Stimulated activated CD4-positive, alpha-beta T cell treated with anti-CD3 and anti-CD28 coated beads, Interleukin-12 subunit alpha, Interleukin-12 subunit beta, amount 100 ng/mL, for 24 hours (primary cell): ENCODE data around the gene SLC22A31.
"Not testable (repeated sequence)": the region's sequence is repeated elsewhere in the genome, so short reads cannot be mapped to it uniquely, and the experiment has no call there.

Source experiments
- DNase-seq, 2 experiments: peaks; one replicate each; pipeline ENCODE4 v3.0.0-alpha.2; 2020; ENCODE audit warnings: low read depth in 2 of 2

Gene SLC22A31

DNA sequence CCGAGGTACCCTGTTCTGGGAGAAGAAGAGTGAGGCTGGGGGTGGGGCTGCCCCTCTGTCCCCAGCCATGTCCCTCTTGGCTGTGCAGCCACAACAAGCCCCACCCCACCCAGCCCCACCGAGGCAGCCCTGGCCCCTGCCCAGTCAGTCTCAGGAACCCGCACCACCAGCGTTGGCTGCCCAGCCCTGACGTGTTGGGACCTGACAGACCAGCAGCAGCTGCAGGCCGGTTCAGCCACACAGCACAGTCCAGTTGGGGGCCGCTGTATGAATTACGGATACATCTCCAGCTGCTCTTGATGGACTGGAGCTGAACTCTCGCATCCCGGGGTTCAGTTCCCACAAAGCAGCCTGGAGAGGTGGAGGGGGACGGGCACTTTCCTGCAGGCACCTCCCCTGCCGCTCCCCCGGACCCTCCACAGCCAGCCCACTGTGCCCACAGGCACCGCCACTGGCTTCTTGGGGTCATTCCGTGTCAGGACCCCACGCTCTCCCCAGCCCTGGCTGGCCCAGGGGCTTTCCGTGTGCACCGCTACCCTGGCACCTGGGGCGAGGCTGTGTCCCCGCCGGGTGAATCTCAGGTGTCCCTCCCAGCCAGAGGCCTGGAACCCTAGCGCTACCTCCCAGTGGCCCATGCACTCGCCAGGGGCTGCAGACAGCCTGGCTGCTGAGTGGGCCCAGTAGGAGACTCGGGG, 21.7 kb downstream of the SLC22A31 start:
- DNase-seq: no peak

- no peak for DNase-seq
These were observed 22.8 kb downstream of the SLC22A31 start for GRCh38 chr16:89177501-89177900.

- no peak for DNase-seq
These were observed 23.6 kb downstream of the SLC22A31 start for GRCh38 chr16:89176717-89177116.

GRCh38 chr16:89176147-89176690, 24.1 kb downstream of the SLC22A31 start:
- DNase-seq: no peak

- no peak for DNase-seq
These were observed 24.8 kb downstream of the SLC22A31 start for GRCh38 chr16:89175280-89176146.

GRCh38 chr16:89174877-89175276, 25.5 kb downstream of the SLC22A31 start:
- DNase-seq: no peak

DNA sequence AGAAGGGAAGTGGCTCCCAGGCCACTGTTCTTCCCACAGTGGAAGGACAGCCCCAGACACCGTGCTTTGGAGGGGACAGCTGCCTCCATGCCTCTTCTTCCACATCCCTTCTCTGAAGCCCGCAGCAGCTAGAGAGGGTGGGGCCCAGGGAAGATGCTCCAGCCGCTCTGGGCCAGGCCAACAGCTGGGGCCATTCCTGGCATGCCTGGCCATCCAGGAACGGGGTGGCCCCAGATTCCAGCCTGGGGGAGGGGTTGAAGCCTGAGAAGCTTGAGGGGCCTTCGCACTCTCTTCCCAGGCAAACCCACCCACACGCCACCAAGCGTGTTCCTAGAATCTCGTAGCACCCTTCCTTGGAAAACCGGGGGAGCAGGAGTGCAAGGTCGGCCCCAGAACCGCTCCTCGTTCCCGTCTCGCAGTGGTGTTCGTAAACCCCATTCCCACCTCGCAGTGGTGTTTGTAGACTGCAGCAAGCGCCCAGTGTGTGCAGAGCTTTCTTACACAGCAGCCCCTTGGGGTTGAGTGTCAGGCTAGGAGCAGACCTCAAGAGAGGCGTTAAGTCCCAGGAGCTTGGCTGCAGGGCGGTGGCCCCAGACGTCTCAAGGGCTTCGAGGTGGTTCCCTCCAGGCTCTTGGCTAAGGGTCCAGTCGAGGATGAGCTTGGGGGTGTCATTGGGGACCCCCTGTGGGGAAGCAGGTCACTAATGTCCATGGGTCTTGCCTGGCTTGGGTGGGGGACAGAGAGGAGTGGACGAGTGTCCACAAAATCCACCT, 26.1 kb downstream of the SLC22A31 start:
- DNase-seq: no peak

DNA sequence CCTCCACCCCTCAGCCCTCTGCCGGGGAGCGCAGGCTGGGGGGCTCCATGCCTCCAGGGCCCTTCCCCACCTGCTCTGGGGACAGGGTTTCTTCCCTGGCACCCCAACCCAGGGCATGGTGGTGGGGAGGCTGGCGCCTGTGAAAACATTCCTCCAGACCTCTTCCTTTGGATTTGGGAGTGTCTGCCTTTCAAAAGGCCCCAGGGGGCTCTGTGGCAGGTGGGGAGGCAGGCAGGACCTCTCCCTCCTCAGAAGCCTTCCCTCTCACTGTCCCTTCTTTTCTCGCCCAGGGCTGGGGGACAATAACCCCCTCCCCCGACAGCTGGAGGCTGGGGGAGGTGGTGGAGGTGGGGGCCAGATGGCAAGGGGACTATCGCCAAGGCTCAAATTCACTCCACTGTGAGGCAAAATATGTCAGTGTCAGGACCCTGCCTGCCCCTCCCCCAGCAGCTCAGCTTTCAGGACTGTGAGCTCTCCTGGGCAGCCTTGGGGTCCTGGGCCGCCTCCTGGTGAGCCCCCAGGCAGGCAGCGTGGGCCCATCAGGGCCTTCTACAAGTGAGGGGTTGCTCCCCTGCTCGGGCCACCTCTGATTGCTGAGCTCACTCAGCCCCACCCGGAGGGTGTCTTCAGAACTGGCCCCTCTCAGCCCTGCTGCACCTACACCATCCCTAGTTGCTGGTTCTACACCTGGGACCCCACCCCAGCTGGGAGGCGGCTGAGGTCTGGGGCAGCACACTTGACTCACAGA, 27.0 kb downstream of the SLC22A31 start:
- no peak for DNase-seq

- no peak for DNase-seq
These were observed 27.7 kb downstream of the SLC22A31 start for GRCh38 chr16:89172528-89173173.

DNA sequence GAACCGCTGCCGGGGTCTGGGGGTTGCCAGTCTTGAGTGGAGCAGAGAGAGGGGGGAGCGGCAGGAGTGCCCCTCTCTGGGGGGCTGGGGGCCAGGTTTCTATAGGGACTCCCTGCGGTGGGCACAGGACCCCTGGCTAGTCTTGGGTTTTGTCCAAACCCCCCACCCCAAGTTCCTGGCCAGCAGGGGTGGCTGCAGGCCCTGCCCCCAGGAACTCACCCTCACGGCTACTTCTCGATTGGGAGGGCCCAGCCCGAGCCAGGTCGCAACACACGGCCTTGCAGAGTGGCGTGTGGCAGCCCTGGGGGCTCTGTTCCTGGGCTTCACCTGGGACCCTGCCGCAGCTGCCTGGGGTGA, 28.2 kb downstream of the SLC22A31 start:
- no peak for DNase-seq

DNA sequence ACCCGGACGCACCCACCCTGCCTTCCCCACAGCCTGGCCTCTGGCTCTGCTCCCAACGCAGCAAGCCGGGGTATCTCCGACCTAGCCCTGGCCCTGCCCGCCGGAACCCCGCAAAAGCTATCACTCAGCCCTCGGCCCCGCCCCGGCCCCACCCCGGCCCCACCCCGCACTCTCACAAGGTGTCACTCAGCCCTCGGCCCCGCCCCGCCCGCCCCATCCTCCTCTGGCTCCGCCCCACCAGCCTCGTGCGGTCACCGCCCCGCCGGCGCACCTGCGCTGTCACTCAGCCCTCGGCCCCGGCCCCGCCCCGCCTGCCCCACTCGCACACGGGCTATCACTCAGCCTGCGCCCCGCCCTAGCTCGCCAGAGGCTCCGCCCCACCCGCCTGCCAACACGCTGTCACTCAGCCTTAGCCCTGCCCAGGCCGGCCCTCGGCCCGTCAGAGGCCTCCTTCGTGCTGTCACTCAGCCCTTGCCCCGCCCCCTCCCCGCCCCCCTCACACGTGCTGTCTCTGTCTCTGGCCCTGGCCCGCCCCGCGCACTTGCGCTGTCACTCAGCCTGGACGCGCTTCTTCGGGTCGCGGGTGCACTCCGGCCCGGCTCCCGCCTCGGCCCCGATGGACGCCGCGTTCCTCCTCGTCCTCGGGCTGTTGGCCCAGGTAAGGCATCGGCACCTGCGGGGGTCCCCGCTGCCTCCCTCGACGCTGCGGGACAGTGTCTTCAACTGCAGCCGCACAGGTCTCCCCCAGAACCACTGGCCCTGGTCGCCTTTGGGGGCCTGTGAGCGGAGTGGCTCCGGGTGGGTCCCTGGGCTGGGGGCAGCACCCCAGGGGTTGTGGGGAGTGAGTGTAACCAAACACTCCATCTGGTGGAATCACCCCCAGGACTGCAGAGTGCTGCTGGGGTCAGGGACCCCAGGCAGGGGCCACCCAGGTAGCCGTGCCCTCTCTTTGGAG, 28.8 kb downstream of the SLC22A31 start, which contains the start of gene CDH15:
Gene CDH15, plus strand, starts transcription at position 533 of the 955 bp plus-strand sequence. Its CDS starts 84 bp downstream, at position 617.
- peak; percentile 91 to 94 for DNase-seq

- no peak for DNase-seq
These were observed 29.8 kb downstream of the SLC22A31 start for GRCh38 chr16:89170346-89171215.

GRCh38 chr16:89169778-89170177, 30.6 kb downstream of the SLC22A31 start:
- no peak for DNase-seq

DNA sequence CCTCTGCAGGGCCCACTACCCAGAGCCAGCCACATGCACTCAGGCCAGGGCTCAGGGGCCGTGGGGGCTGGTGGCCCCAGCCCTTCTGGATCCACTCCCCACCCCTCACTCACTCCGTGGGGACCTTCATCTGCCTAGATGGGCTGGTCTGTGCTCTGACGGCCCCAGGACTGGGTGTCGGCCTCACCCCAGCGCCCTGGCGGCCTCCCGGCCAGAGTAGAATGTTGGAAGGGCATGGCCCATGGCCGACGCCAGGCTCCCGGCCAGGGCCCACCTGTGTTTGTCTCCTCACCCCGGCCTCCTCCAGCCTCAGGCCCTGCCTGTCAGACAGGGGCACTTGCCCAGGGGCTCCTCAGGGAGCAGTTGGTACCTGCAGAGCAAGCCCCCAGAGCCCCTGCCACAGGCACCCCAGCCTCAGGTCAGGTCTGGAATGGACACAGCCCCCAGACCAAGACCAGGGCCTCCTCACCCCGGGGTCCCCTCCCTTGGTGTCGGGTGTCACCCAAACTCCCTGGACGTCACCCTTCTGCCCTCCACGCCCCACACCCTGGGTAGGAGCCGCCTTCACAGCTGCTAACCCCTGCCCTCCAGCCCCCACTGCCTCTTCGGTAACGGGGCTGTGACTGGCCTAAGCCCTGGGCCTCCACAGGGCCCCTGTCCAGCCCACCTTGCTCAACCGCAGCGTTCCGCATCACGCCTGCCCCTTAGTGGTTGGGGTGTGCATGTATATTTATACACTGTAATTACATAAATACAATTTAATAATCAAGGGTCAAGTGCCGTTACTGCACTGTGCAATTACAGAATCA, 31.8 kb downstream of the SLC22A31 start:
- no peak for DNase-seq

DNA sequence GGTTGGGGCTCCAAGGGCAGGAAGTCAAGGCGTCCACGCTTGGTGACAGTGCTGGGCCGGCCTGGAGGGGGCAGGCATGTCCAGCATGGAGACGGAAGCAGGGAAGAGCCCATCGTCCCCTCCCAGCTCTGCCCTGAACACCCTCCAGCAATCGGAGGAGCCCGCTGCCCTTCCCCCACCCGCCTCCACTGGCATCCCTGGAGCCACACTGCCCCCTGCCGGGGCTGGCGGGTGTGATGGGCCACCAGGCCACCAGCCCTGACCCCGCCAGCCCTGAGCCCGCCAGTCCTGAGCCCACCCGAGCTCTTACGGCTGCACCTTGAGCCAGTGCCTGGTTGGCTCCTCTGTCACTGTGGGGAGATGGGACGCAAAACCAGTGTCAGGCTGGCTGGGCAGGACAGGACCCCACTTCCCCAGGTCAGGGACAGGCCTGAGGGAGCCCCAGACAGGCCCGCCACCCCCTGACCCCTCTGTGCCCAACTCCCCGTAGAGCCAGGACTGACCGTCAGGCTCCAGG, 32.9 kb downstream of the SLC22A31 start:
- DNase-seq: peak; percentile 69 to 88

GRCh38 chr16:89166696-89167424, 33.5 kb downstream of the SLC22A31 start:
- no peak for DNase-seq

DNA sequence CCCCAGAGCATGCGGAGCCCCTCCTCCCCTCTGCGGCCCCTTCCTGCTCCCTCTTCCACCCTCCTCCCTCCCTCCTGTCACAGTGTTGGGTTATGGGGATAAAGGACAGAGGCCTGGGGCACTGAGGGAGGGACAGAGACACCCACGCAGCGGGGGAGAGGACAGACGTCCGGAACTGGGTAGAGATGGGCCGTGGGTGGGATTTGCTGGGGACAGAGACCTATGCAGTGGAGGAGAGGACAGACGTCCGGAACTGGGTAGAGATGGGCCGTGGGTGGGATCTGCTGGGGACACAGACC, 34.7 kb downstream of the SLC22A31 start:
- DNase-seq: not testable (repeated sequence)
